ENCODE results near the gene FRMD8. TPM values are rescaled to one million over a fixed set of nuclear protein-coding genes. Genes with fewer than 3 reads are reported as not detected.

The FRMD8 gene
- total RNA-seq, 1 experiment from 2014 or later = 68.3 TPM

DNA sequence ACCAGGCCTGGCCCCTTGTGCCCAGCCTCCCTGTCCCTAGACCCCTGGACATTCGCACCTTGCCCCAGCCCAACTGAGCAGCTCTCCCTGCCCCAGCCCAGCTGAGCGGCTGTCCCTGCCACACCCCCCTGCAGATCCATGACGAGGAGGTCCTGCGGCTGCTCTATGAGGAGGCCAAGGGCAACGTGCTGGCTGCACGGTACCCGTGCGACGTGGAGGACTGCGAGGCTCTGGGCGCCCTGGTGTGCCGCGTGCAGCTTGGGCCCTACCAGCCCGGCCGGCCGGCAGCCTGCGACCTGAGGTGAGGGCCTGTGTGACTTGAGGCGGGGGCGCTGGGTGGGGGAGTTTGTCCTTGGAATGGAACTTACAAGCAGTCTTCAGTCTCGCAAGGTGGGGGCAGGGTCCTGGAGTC lies 7.7 kb downstream of the FRMD8 start:
- no peak overlapping the region for H3K9ac ChIP-seq (ENCODE audit: low read length)
- DNase-seq = no peak
- no peak overlapping the region for H3K27ac ChIP-seq (ENCODE audit: low read length)
- H3K27me3 ChIP-seq (ENCODE audit: low read length) = no peaks in the 10 kb centered on the region
- peaks cover 20% of the 10 kb centered on the region for H3K79me2 ChIP-seq (ENCODE audit: low read length)
- no peak overlapping the region for H2AFZ ChIP-seq (ENCODE audit: low read length)
- H3F3A ChIP-seq (ENCODE audit: low read length, unreplicated experiment) = no peaks in the 10 kb centered on the region
- H3K9me3 ChIP-seq (ENCODE audit: low read length) = no peaks in the 10 kb centered on the region
- TF ChIP-seq EZH2phosphoT487 (IDR thresholded peaks at IDR 0.05; ENCODE audit: borderline replicate concordance, low read length) (no peak), EZH2 (IDR thresholded peaks at IDR 0.05; ENCODE audit: low read length, unreplicated experiment) (no peak)
- TF ChIP-seq, protein P1, sequence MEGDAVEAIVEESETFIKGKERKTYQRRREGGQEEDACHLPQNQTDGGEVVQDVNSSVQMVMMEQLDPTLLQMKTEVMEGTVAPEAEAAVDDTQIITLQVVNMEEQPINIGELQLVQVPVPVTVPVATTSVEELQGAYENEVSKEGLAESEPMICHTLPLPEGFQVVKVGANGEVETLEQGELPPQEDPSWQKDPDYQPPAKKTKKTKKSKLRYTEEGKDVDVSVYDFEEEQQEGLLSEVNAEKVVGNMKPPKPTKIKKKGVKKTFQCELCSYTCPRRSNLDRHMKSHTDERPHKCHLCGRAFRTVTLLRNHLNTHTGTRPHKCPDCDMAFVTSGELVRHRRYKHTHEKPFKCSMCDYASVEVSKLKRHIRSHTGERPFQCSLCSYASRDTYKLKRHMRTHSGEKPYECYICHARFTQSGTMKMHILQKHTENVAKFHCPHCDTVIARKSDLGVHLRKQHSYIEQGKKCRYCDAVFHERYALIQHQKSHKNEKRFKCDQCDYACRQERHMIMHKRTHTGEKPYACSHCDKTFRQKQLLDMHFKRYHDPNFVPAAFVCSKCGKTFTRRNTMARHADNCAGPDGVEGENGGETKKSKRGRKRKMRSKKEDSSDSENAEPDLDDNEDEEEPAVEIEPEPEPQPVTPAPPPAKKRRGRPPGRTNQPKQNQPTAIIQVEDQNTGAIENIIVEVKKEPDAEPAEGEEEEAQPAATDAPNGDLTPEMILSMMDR (conservative IDR thresholded peaks at IDR 0.05; ENCODE audit: low read depth, low read length) = no peak
- no peak overlapping the region for H3K4me2 ChIP-seq (ENCODE audit: low read length)
- H3K36me3 ChIP-seq (ENCODE audit: low read depth, low read length) = peaks cover 13% of the 10 kb centered on the region; the same call in 1 of the 2 replicates
- H3K4me3 ChIP-seq (ENCODE audit: low read length) = no peak overlapping the region
- no peak for ATAC-seq
- ChIA-PET CTCF (interaction anchor here (0.7 kb wide), 1 partner anchor 627 kb away, joined by 4 read pairs; no protein-coding TSS in a partner anchor), POLR2A (ENCODE audit: unreplicated experiment) (no interaction called here)
- peaks cover 6% of the 10 kb centered on the region; the same call in 1 of the 2 replicates for H4K20me1 ChIP-seq (ENCODE audit: low read length)
- no peaks in the 10 kb centered on the region for H3K9me2 ChIP-seq (replicated peaks; ENCODE audit: low read length)
- H3K4me1 ChIP-seq (ENCODE audit: insufficient read depth, low read length) = no peaks in the 10 kb centered on the region
- no TSS peak for BruUV-seq (replicated peaks)
- intact Hi-C loops (cut with micrococcal nuclease) = no loop called here

DNA sequence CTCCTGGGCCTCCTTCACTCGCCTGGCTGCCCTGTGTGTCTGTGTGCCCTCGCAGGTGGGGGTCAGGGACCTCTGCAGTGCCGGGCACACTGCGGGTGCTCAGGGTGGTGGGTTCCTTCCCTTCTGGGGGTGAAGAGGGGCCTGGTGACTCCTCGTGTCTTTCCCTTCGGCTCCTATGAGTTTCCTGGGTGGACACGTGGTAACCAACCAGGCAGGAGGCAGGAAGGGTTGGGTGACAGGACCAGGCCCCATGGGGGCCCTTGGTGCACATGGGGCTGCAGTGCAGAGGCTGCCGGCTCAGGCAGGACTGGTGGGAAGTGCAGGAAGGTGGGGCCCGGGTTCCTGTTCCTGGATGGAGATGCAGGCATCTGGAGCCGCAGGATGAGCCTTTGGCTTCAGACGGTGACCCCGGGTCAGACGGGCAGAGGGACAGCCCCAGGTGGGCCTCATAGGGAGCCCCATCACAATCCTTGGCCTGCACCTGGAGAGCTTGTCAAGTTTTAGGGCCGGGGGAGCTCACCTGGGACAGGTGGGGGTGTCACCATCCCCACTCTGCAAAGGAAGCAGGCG lies 9.6 kb downstream of the FRMD8 start:
- CTCF ChIA-PET = no interaction called here
- peaks cover under 1% of the 10 kb centered on the region; the same call in 1 of the 2 replicates for H4K20me1 ChIP-seq (ENCODE audit: low read length)
- no peaks in the 10 kb centered on the region for H3K27me3 ChIP-seq (ENCODE audit: low read length)
- H3K9me2 ChIP-seq (replicated peaks; ENCODE audit: low read length) = no peaks in the 10 kb centered on the region
- 0 out of 2 replicates have a peak, but pooled peaks cover 7% of the 10 kb centered on the region for H3K79me2 ChIP-seq (ENCODE audit: low read length)
- no peak for DNase-seq
- H3F3A ChIP-seq (ENCODE audit: low read length, unreplicated experiment) = no peaks in the 10 kb centered on the region
- TF ChIP-seq EZH2phosphoT487 (IDR thresholded peaks at IDR 0.05; ENCODE audit: borderline replicate concordance, low read length) (no peak), EZH2 (IDR thresholded peaks at IDR 0.05; ENCODE audit: low read length, unreplicated experiment) (no peak)
- TF ChIP-seq, protein P1 (conservative IDR thresholded peaks at IDR 0.05; ENCODE audit: low read depth, low read length) = no peak
- intact Hi-C loops (cut with micrococcal nuclease) = no loop called here
- POLR2A ChIA-PET (ENCODE audit: unreplicated experiment) = no interaction called here
- H3K36me3 ChIP-seq (ENCODE audit: low read depth, low read length) = peaks cover 18% of the 10 kb centered on the region; the same call in 1 of the 2 replicates
- H3K27ac ChIP-seq (ENCODE audit: low read length) = no peak overlapping the region
- ATAC-seq = no peak
- no TSS peak for BruUV-seq (replicated peaks)
- H3K9ac ChIP-seq (ENCODE audit: low read length) = no peak overlapping the region
- H3K9me3 ChIP-seq (ENCODE audit: low read length) = no peaks in the 10 kb centered on the region
- no peak overlapping the region for H3K4me3 ChIP-seq (ENCODE audit: low read length)
- H3K4me1 ChIP-seq (ENCODE audit: insufficient read depth, low read length) = no peaks in the 10 kb centered on the region
- no peak overlapping the region for H2AFZ ChIP-seq (ENCODE audit: low read length)
- H3K4me2 ChIP-seq (ENCODE audit: low read length) = no peak overlapping the region
